K562 treated with DMSO at 1 percent for 4 hours (cell line): ENCODE results near the gene TRMU. TPM values are rescaled to one million over a fixed set of nuclear protein-coding genes. Genes with fewer than 3 reads are reported as not detected.

ENCODE experiments used
- total RNA-seq: library from RNA; unstranded; fragments of 300-600 nt; gene quantifications from 2 replicates; pipeline ENCODE4 v1.2.3, GENCODE V29; 2022; ENCODE audit not compliant: insufficient read depth

TRMU gene, protein sequence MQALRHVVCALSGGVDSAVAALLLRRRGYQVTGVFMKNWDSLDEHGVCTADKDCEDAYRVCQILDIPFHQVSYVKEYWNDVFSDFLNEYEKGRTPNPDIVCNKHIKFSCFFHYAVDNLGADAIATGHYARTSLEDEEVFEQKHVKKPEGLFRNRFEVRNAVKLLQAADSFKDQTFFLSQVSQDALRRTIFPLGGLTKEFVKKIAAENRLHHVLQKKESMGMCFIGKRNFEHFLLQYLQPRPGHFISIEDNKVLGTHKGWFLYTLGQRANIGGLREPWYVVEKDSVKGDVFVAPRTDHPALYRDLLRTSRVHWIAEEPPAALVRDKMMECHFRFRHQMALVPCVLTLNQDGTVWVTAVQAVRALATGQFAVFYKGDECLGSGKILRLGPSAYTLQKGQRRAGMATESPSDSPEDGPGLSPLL
- total RNA-seq: 26.7 and 36.8 TPM in 2 replicates

DNA sequence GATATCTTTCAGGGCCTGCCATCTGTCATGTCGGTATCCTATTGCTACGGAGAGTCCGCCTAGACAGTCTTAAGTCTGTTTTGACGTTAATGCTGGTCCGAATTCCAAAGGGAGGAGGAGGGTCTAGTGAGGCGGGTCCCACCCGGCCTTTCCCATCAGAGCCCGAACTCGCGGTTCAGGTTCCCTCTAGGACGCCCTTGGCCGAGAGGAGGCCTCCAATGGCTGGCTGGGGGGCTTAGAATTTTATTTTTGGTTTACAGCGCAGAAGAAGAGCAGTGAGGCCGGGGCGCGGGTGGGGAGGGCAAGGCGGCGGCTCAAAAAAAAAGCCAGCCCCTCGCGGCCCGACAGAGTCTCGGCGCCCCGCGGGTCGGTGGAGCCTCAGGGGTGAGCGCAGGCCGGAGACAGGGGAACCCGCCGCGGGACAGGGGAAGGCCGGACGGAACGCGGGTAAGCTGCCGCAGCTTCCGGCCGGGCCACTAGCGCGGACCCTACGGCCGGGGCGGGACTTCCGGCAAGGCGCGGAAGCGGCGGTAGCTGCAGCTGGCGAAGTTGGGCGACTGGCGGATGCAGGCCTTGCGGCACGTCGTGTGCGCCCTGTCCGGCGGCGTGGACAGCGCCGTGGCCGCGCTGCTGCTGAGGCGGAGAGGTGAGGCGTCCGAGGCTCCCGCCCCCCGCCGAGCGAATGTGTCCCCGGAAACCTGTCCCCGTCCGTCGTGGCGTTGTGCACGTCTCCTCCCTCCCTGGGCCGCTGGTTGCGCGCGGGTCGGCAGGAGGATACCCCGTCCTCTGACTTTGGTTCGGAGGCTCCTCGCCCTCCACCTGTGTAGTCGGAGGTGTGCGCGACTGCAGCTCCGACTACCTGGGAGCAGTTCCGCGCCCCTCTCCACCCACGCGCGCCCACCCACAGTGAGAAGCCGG, at the start of gene TRMU:
Gene TRMU (plus strand): TSS at position 514 of the 918 bp plus-strand sequence. CDS start 51 bp downstream, at position 565.

DNA sequence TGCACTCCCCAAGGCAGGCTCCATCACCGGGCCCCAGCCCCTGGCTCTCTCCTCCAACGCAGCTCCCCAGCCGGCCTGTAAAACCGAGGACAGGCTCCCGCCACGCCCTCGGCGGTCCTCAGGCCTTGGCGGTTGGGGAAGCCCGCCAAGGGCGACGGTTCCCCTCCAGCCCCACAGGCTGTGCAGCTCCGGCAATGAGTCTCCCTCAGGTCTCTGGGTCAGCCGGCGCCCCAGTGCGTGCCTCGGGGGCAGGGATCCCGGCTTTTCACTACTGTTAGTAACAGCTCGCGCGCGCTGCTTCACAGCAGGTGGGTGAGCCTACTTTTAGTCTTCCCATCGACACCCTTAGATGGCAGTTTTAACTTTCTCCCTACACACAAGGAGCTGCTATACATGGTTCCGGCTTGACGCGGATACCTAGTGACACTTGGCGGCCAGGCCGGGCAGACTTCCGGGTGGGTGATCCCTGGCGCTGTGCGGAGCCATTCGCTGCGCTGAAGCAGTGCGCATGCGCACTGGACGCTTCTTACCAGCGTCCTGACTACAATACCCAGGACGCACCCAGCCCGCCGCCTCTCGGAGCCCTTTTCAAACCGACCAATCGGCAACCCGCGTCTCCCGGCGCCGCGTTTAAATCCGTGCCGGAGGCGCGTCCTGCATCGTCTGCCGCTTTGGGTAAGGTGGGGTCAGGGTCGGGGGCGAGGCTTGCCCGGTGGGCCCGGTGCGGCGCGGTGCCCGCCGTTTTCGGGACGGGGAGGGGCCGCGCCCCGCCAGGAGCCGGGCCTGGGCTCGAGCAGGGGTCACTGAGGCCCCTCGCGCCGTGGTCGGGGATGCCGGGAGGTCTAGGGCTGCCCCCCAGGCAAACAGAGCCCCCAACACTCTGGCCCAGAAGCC, 39.0 kb upstream of the TRMU start, which contains the start of gene GTSE1:
Gene GTSE1 (plus strand): TSS at position 614 of the 894 bp plus-strand sequence. CDS start 531 bp downstream, outside the sequence.

Other genes with a start within 250 kb of the TRMU start
- 2.1 and 3.6 TPM in 2 replicates for gene PPARA, start 185.2 kb upstream of the TRMU start, total RNA-seq
- 5.5 and 10.0 TPM in 2 replicates for gene CDPF1, start 85.4 kb upstream of the TRMU start, total RNA-seq
- 0.57 and 0.85 TPM in 2 replicates for gene PKDREJ, start 72.4 kb upstream of the TRMU start, total RNA-seq
- gene TTC38, start 67.7 kb upstream of the TRMU start, total RNA-seq: 15.2 and 23.9 TPM in 2 replicates
- 19.5 and 30.3 TPM in 2 replicates for gene GTSE1, start 38.8 kb upstream of the TRMU start, total RNA-seq
- gene CELSR1, start 201.9 kb downstream of the TRMU start, total RNA-seq: not detected in 2 replicates